ENCODE data around the gene RAF1.

Gene RAF1

DNA sequence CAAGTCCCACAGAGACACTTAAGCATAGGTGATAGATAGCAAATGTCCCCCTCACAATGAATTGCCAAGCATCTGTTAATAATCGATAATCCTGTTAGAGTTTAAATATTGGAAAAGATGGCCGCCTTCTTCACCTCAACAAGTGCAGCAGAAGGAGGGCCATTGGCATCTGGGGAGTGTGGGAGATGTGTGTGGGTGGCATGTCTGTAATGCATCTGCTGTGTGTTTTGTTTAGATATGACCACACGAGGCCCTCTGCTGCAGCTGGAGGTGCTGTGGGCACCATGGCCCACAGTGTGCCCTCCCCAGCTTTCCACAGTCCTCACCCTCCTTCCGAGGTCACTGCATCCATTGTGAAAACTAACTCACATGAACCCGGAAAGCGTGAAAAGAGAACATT lies 94.1 kb downstream of the RAF1 start:
- no peak for DNase-seq
- peaks cover 8% of the 10 kb centered on the region for H3F3A ChIP-seq (ENCODE audit: insufficient read depth, low read length)
- H3K4me2 ChIP-seq (ENCODE audit: low read depth, low read length): no peak overlapping the region
- H3K36me3 ChIP-seq (replicated peaks; ENCODE audit: insufficient read depth, low read length): 0 out of 2 replicates have a peak, but pooled peaks cover 5% of the 10 kb centered on the region
- H4K20me1 ChIP-seq (ENCODE audit: insufficient read depth, low read length): peaks cover under 1% of the 10 kb centered on the region; the same call in 1 of the 2 replicates
- H3K27me3 ChIP-seq (replicated peaks; ENCODE audit: insufficient read depth, low read length): no peaks in the 10 kb centered on the region
- no peak overlapping the region for H3K27ac ChIP-seq (ENCODE audit: low read length)
- no peak overlapping the region for H3K4me3 ChIP-seq (ENCODE audit: low read length)
- no peak for TF ChIP-seq EZH2 (optimal IDR thresholded peaks at IDR 0.05; ENCODE audit: low read depth, low read length)
- no peaks in the 10 kb centered on the region for H3K9me3 ChIP-seq (replicated peaks; ENCODE audit: insufficient read depth, low read length)
- H3K4me1 ChIP-seq (ENCODE audit: low read length): peaks cover 13% of the 10 kb centered on the region
- H2AFZ ChIP-seq (ENCODE audit: low read length): no peak overlapping the region
- H3K9ac ChIP-seq (ENCODE audit: low read length): no peak overlapping the region
- H3K9me2 ChIP-seq (replicated peaks; ENCODE audit: insufficient read depth, low read length): no peaks in the 10 kb centered on the region
- peaks cover 47% of the 10 kb centered on the region for H3K79me2 ChIP-seq (ENCODE audit: low read length)

DNA sequence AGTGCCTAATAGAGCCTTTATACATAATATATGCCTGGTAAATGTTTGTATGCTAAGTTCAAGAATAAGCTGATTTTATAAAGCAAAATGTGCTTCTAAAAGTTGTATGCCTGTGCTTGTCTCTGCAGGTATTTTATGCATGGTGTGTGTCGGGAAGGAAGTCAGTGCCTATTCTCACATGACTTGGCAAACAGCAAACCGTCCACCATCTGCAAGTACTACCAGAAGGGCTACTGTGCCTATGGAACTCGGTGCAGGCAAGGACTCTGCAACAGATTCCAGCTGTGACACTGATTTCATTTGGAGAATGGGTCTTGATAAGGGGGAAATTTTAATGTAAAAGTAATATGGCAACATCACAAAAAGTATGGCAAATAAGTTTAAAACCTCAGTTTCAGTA lies 95.2 kb downstream of the RAF1 start:
- no peak overlapping the region for H3K4me2 ChIP-seq (ENCODE audit: low read depth, low read length)
- no peak overlapping the region for H3K27ac ChIP-seq (ENCODE audit: low read length)
- TF ChIP-seq EZH2 (optimal IDR thresholded peaks at IDR 0.05; ENCODE audit: low read depth, low read length): no peak
- TF ChIP-seq, protein P1, sequence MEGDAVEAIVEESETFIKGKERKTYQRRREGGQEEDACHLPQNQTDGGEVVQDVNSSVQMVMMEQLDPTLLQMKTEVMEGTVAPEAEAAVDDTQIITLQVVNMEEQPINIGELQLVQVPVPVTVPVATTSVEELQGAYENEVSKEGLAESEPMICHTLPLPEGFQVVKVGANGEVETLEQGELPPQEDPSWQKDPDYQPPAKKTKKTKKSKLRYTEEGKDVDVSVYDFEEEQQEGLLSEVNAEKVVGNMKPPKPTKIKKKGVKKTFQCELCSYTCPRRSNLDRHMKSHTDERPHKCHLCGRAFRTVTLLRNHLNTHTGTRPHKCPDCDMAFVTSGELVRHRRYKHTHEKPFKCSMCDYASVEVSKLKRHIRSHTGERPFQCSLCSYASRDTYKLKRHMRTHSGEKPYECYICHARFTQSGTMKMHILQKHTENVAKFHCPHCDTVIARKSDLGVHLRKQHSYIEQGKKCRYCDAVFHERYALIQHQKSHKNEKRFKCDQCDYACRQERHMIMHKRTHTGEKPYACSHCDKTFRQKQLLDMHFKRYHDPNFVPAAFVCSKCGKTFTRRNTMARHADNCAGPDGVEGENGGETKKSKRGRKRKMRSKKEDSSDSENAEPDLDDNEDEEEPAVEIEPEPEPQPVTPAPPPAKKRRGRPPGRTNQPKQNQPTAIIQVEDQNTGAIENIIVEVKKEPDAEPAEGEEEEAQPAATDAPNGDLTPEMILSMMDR (IDR thresholded peaks at IDR 0.05; ENCODE audit: low read length): no peak
- TF ChIP-seq EZH2phosphoT487 (IDR thresholded peaks at IDR 0.05; ENCODE audit: low read length): no peak
- DNase-seq: no peak
- H3K27me3 ChIP-seq (replicated peaks; ENCODE audit: insufficient read depth, low read length): no peaks in the 10 kb centered on the region
- no peak overlapping the region for H2AFZ ChIP-seq (ENCODE audit: low read length)
- peaks cover 8% of the 10 kb centered on the region for H3F3A ChIP-seq (ENCODE audit: insufficient read depth, low read length)
- H3K79me2 ChIP-seq (ENCODE audit: low read length): peaks cover 57% of the 10 kb centered on the region
- H4K20me1 ChIP-seq (ENCODE audit: insufficient read depth, low read length): peaks cover 3% of the 10 kb centered on the region; the same call in 1 of the 2 replicates
- H3K9me3 ChIP-seq (replicated peaks; ENCODE audit: insufficient read depth, low read length): no peaks in the 10 kb centered on the region
- H3K4me3 ChIP-seq (ENCODE audit: low read length): no peak overlapping the region
- 0 out of 2 replicates have a peak, but pooled peaks cover 2% of the 10 kb centered on the region for H3K36me3 ChIP-seq (replicated peaks; ENCODE audit: insufficient read depth, low read length)
- no peaks in the 10 kb centered on the region for H3K9me2 ChIP-seq (replicated peaks; ENCODE audit: insufficient read depth, low read length)
- no peak overlapping the region for H3K9ac ChIP-seq (ENCODE audit: low read length)
- H3K4me1 ChIP-seq (ENCODE audit: low read length): peaks cover 13% of the 10 kb centered on the region

DNA sequence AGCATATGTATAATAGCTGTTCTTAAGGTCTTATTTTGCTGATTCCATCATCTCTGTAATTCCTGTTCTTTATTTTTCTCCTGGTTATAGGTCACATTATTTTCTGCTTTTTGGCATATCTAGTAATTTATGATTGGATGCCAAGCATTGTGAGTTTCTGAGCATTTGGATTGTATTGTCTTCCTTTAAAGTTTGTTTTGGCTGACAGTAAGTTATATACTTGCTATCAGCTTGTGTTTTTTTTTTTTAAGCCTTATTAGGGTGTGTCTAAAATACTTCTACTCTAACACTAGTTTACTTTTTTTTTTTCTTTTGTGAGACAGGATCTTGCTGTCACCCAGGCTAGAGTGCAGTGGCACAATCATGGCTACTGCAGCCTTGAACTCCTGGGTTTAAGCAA lies 96.9 kb downstream of the RAF1 start:
- Histone ChIP-seq H3K9ac (ENCODE audit: low read length) (no peak overlapping the region), H3K79me2 (ENCODE audit: low read length) (peaks cover 74% of the 10 kb centered on the region), H3K4me2 (ENCODE audit: low read depth, low read length) (no peak overlapping the region), H3K27ac (ENCODE audit: low read length) (no peak overlapping the region), H4K20me1 (ENCODE audit: insufficient read depth, low read length) (peaks cover 5% of the 10 kb centered on the region; the same call in 1 of the 2 replicates), H3K9me3 (replicated peaks; ENCODE audit: insufficient read depth, low read length) (no peaks in the 10 kb centered on the region), H2AFZ (ENCODE audit: low read length) (no peak overlapping the region), H3K27me3 (replicated peaks; ENCODE audit: insufficient read depth, low read length) (no peaks in the 10 kb centered on the region), H3K9me2 (replicated peaks; ENCODE audit: insufficient read depth, low read length) (no peaks in the 10 kb centered on the region), H3F3A (ENCODE audit: insufficient read depth, low read length) (peaks cover 8% of the 10 kb centered on the region), H3K4me1 (ENCODE audit: low read length) (peaks cover 13% of the 10 kb centered on the region), H3K36me3 (replicated peaks; ENCODE audit: insufficient read depth, low read length) (no peaks in the 10 kb centered on the region), H3K4me3 (ENCODE audit: low read length) (no peak overlapping the region)
- no peak for DNase-seq
- TF ChIP-seq, protein P1 (IDR thresholded peaks at IDR 0.05; ENCODE audit: low read length): no peak
- TF ChIP-seq EZH2 (optimal IDR thresholded peaks at IDR 0.05; ENCODE audit: low read depth, low read length) (no peak), EZH2phosphoT487 (IDR thresholded peaks at IDR 0.05; ENCODE audit: low read length) (no peak)

DNA sequence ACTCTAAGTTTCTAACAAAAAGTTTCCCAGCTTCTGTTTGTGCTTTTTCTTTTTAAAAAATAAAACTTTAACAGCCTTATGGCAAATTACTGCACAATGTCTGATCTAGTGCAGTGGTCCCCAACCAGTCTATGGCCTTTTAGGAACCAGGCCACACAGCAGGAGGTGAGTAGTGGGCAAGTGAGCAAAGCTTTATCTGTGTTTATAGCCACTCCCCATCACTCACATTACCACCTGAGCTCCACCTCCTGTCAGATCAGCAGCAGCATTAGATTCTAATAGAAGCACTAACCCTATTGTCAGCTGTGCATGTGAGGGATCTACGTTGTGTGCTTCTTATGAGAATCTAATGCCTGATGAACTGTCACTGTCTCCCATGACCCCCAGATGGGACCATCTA lies 101.5 kb downstream of the RAF1 start:
- H4K20me1 ChIP-seq (ENCODE audit: insufficient read depth, low read length): peaks cover 21% of the 10 kb centered on the region
- H3K36me3 ChIP-seq (replicated peaks; ENCODE audit: insufficient read depth, low read length): no peaks in the 10 kb centered on the region
- H3K27ac ChIP-seq (ENCODE audit: low read length): no peak overlapping the region
- no peaks in the 10 kb centered on the region for H3K27me3 ChIP-seq (replicated peaks; ENCODE audit: insufficient read depth, low read length)
- TF ChIP-seq EZH2 (optimal IDR thresholded peaks at IDR 0.05; ENCODE audit: low read depth, low read length) (no peak), EZH2phosphoT487 (IDR thresholded peaks at IDR 0.05; ENCODE audit: low read length) (no peak)
- TF ChIP-seq, protein P1 (IDR thresholded peaks at IDR 0.05; ENCODE audit: low read length): no peak
- H3K4me3 ChIP-seq (ENCODE audit: low read length): no peak overlapping the region
- H3K79me2 ChIP-seq (ENCODE audit: low read length): peaks cover 98% of the 10 kb centered on the region
- peaks cover 11% of the 10 kb centered on the region for H3F3A ChIP-seq (ENCODE audit: insufficient read depth, low read length)
- no peak overlapping the region for H3K4me2 ChIP-seq (ENCODE audit: low read depth, low read length)
- no peak overlapping the region for H2AFZ ChIP-seq (ENCODE audit: low read length)
- H3K4me1 ChIP-seq (ENCODE audit: low read length): peaks cover 30% of the 10 kb centered on the region
- H3K9me3 ChIP-seq (replicated peaks; ENCODE audit: insufficient read depth, low read length): no peaks in the 10 kb centered on the region
- no peak for DNase-seq
- H3K9ac ChIP-seq (ENCODE audit: low read length): no peak overlapping the region
- no peaks in the 10 kb centered on the region for H3K9me2 ChIP-seq (replicated peaks; ENCODE audit: insufficient read depth, low read length)

Measured in MM.1S (cell line).